ENCODE measurements around the gene PGPEP1. TPM values are rescaled to one million over a fixed set of nuclear protein-coding genes. Genes with fewer than 3 reads are reported as not detected.

The PGPEP1 gene
- total RNA-seq, 1 donor from 2014 or later: 27.5 TPM

- H3K4me1 ChIP-seq: peaks cover 93% of the 10 kb centered on the region
- intact Hi-C loops (cut with DNase I): no loop called here
- no peaks in the 10 kb centered on the region for H3K9me3 ChIP-seq
- H3K27me3 ChIP-seq: no peaks in the 10 kb centered on the region
- H3K27ac ChIP-seq: peak within 1 kb of the TSS; percentile 97
- no peaks in the 10 kb centered on the region for H3K36me3 ChIP-seq
- H3K4me3 ChIP-seq: peak within 1 kb of the TSS; percentile 66 to 76
- no peak for DNase-seq (ENCODE audit: extremely low spot score in 2 of 2)
- TF ChIP-seq POLR2A (IDR thresholded peaks at IDR 0.05) (peak in 1 of 2 donors; percentile 62), CTCF (IDR thresholded peaks at IDR 0.05) (no peak)
Measured at GRCh38 chr19:18419195-18419698, 78.8 kb downstream of the PGPEP1 start, which contains the start of gene SSBP4. Gene SSBP4 (plus strand): TSS chr19:18419398. CDS start chr19:18419649, 251 bp downstream.

Small RNA genes lying within 50 kb of the gene (microRNA-seq; reads per million reads assigned to microRNA genes)
- not detected for gene MIR3189 (ENCODE audit: borderline number of aligned reads, borderline replicate concordance)

Small RNA genes lying within 50 kb of the gene (small RNA-seq; reads per million reads assigned to genes)
- gene MIR3189 (not detected), gene RN7SL513P (not detected)

Other genes with a start within 250 kb of the PGPEP1 start
- gene MAST3, start 242.8 kb upstream of the PGPEP1 start, total RNA-seq: 9.6 TPM
- gene PIK3R2, start 187.4 kb upstream of the PGPEP1 start, total RNA-seq: 24.8 TPM
- 43.7 TPM for gene IFI30, start 166.8 kb upstream of the PGPEP1 start, total RNA-seq
- gene MPV17L2, start 147.4 kb upstream of the PGPEP1 start, total RNA-seq: 10.3 TPM
- 5.6 TPM for gene RAB3A, start 136.6 kb upstream of the PGPEP1 start, total RNA-seq
- gene PDE4C, start 114.2 kb upstream of the PGPEP1 start, total RNA-seq: 0.98 TPM
- gene IQCN, start 66.1 kb upstream of the PGPEP1 start, total RNA-seq: 4.4 TPM
- gene JUND, start 59.0 kb upstream of the PGPEP1 start, total RNA-seq: 531 TPM
- gene LSM4, start 17.5 kb upstream of the PGPEP1 start, total RNA-seq: 54.3 TPM
- 25.5 TPM for gene GDF15, start 45.6 kb downstream of the PGPEP1 start, total RNA-seq
- 3.9 TPM for gene LRRC25, start 57.0 kb downstream of the PGPEP1 start, total RNA-seq
- gene SSBP4, start 78.8 kb downstream of the PGPEP1 start, total RNA-seq: 72.7 TPM
- 57.5 TPM for gene ISYNA1, start 97.5 kb downstream of the PGPEP1 start, total RNA-seq
- 25.3 TPM for gene ELL, start 181.5 kb downstream of the PGPEP1 start, total RNA-seq
- 376 TPM for gene FKBP8, start 203.0 kb downstream of the PGPEP1 start, total RNA-seq
- 131 TPM for gene KXD1, start 217.3 kb downstream of the PGPEP1 start, total RNA-seq
- 747 TPM for gene UBA52, start 231.3 kb downstream of the PGPEP1 start, total RNA-seq
- 124 TPM for gene REX1BD, start 248.2 kb downstream of the PGPEP1 start, total RNA-seq

Data from vagina (tissue), 2 donors.